Keratinocyte (primary cell): Measurements from ENCODE around the gene RHOC.

Experiments
- CTCF ChIP-seq, 3 experiments: IDR thresholded peaks in 1 of 3; conservative IDR thresholded peaks in 1 of 3; optimal IDR thresholded peaks in 1 of 3; 2 replicates in 2 of 3; 3 replicates in 1 of 3; pipeline versions ENCODE3 to v1.5.1; 2011; ENCODE audit warnings: low read length in 3 of 3, mild to moderate bottlenecking in 3 of 3, moderate library complexity in 2 of 3, control low read depth in 1 of 3, inconsistent platforms in 1 of 3; ENCODE audit not compliant: insufficient read depth in 2 of 3; ENCODE audit errors: extremely low read depth in 1 of 3
- EZH2 ChIP-seq: IDR thresholded peaks from one replicate; pipeline ENCODE4 v1.6.1; 2012; ENCODE audit warnings: inconsistent platforms, mild to moderate bottlenecking, low read length, moderate library complexity

- TF ChIP-seq CTCF (optimal IDR thresholded peaks at IDR 0.05 in 1 of 3, IDR thresholded peaks at IDR 0.05 in 1 of 3, conservative IDR thresholded peaks at IDR 0.05 in 1 of 3; ENCODE audit: extremely low read depth in 1 of 3, insufficient read depth in 2 of 3, low read length in 3 of 3) (no peak), EZH2 (no peak)
These were observed 4.1 kb upstream of the RHOC start for GRCh38 chr1:112711041-112711440.
